Spleen (tissue), 11 donors: ENCODE measurements around the gene SMO. TPM values are rescaled to one million over a fixed set of nuclear protein-coding genes. Genes with fewer than 3 reads are reported as not detected.
"Not testable (repeated sequence)": the region's sequence is repeated elsewhere in the genome, so short reads cannot be mapped to it uniquely, and the experiment has no call there.

Source experiments
- DNase-seq: peaks from one replicate; pipeline ENCODE4 v3.0.0-alpha.2; 2020
- H3K27ac ChIP-seq, 8 donors: fragments of 200-600 bp; sonication (generic) in 7 of 8; 1 replicate in 4 of 8; 2 replicates in 4 of 8; pipeline versions ENCODE4 v1.5.0 to v1.8.0; 2016 to 2021; ENCODE audit warnings: inconsistent platforms in 4 of 8, mild to moderate bottlenecking in 4 of 8, moderate library complexity in 1 of 8
- H3K27me3 ChIP-seq, 7 donors: fragments of 200-600 bp; sonication (generic) in 6 of 7; replicated peaks in 1 of 7; 1 replicate in 4 of 7; 2 replicates in 3 of 7; pipeline versions ENCODE4 v1.5.0 to v1.8.0; 2016 to 2021; ENCODE audit warnings: inconsistent platforms in 3 of 7, mild to moderate bottlenecking in 1 of 7
- H3K36me3 ChIP-seq, 6 donors: fragments of 200-600 bp; sonication (generic) in 5 of 6; 1 replicate in 4 of 6; 2 replicates in 2 of 6; pipeline versions ENCODE4 v1.5.0 to v1.8.0; 2016 to 2021; ENCODE audit warnings: inconsistent platforms in 2 of 6
- H3K4me1 ChIP-seq, 6 donors: fragments of 200-600 bp; sonication (generic) in 5 of 6; 1 replicate in 3 of 6; 2 replicates in 3 of 6; pipeline versions ENCODE4 v1.5.0 to v1.8.0; 2016 to 2021; ENCODE audit warnings: inconsistent platforms in 3 of 6
- H3K4me3 ChIP-seq, 8 donors: fragments of 200-600 bp; sonication (generic) in 7 of 8; 1 replicate in 4 of 8; 2 replicates in 4 of 8; pipeline versions ENCODE4 v1.5.0 to v1.8.0; 2016 to 2021; ENCODE audit warnings: inconsistent platforms in 4 of 8, mild to moderate bottlenecking in 4 of 8, moderate library complexity in 2 of 8
- H3K9me3 ChIP-seq, 8 donors: fragments of 200-600 bp; sonication (generic) in 7 of 8; 1 replicate in 4 of 8; 2 replicates in 4 of 8; pipeline versions ENCODE4 v1.5.0 to v1.8.0; 2016 to 2021; ENCODE audit warnings: inconsistent platforms in 4 of 8
- POLR2A ChIP-seq, 3 donors: fragments of 450-650 bp; IDR thresholded peaks; one replicate each; pipeline ENCODE4 v1.5.1; 2017; ENCODE audit warnings: antibody characterized with exemption in 3 of 3, mild to moderate bottlenecking in 1 of 3
- POLR2AphosphoS5 ChIP-seq, 3 donors: sonication (generic); formaldehyde crosslinking; IDR thresholded peaks; one replicate each; pipeline ENCODE4 v1.5.1; 2017; ENCODE audit warnings: antibody characterized with exemption in 3 of 3
- WGBS, 5 donors: extraction: QIAGEN DNeasy Blood & Tissue Kit in 3 of 5; methylation state at CpG; one replicate each; pipeline versions ENCODE4 v1.1.5 to v1.1.7; 2013 to 2018; 5-methylcytosine and 5-hydroxymethylcytosine counted together
- intact Hi-C: fragments of 100-400 bp; cut with DNase I; formaldehyde crosslinking; loops from one replicate; pipeline ENCODE4 v1.15.0; 2023; ENCODE audit warnings: low total_unique reads
- polyA plus RNA-seq, 3 donors: library from polyadenylated mRNA; stranded (reverse); fragments of 200-250 nt; gene quantifications; one replicate each; pipeline ENCODE4 v1.2.1, GENCODE V29; 2013
- total RNA-seq, 7 donors: library from RNA; depleted of rRNA in 3 of 7; stranded (reverse); fragments of >200 nt in 3 of 7; fragmentation: NEBNext Ultra II Directional in 4 of 7; extraction: Animal tissue kit (Norgen Biotek cat#: 25700) in 4 of 7; gene quantifications; one replicate each; pipeline versions ENCODE4 v1.1.0 to v1.2.1, GENCODE V29; 2016 to 2021
- TF ChIP-seq, protein P1 (sequence below), 11 experiments: fragments of 200-600 bp in 7 of 11; fragments of 450-650 bp in 4 of 11; sonication (generic) in 4 of 11; IDR thresholded peaks in 8 of 11; conservative IDR thresholded peaks in 3 of 11; 1 replicate in 7 of 11; 2 replicates in 4 of 11; pipeline versions ENCODE4 v1.4.0 to v1.8.0; 2016 to 2021; ENCODE audit warnings: antibody characterized with exemption in 11 of 11, inconsistent platforms in 4 of 11, mild to moderate bottlenecking in 1 of 11
- donor health status: healthy with polysubstance abuse.
- donor health status: DM: no; HTN: no; CAD: no; lungs with moderate emphysema.
- donor health status: DM: no; HTN: no; CAD: no.
- donor health status: Bipolar disorder and iron deficiency.
- donor health status: healthy.
- donor health status: DM: no; HTN: no; CAD: no.
- donor health status: DM: yes; HTN: yes; CAD: no.

SMO gene
- total and polyA plus RNA-seq, 10 donors, result 1.4 to 4.7 (median 2.8) TPM

DNA sequence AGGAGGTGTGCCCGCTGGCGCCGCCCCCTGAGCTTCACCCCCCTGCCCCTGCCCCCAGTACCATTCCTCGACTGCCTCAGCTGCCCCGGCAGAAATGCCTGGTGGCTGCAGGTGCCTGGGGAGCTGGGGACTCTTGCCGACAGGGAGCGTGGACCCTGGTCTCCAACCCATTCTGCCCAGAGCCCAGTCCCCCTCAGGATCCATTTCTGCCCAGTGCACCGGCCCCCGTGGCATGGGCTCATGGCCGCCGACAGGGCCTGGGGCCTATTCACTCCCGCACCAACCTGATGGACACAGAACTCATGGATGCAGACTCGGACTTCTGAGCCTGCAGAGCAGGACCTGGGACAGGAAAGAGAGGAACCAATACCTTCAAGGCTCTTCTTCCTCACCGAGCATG, 23.7 kb downstream of the SMO start:
- Histone ChIP-seq H3K4me1 (peaks cover 0 to 6% (median 0%) of the 10 kb centered on the region in 6 donors), H3K36me3 (no peaks in the 10 kb centered on the region), H3K27ac (no peak overlapping the region), H3K4me3 (no peak overlapping the region), H3K27me3 (no peaks in the 10 kb centered on the region), H3K9me3 (no peaks in the 10 kb centered on the region)
- DNase-seq, result no peak
- 83 to 97% (median 88%) methylated on average over 8 to 14 of the region's 14 CpGs for WGBS, 5 donors
- intact Hi-C loops, result no loop called here
- TF ChIP-seq POLR2A (IDR thresholded peaks at IDR 0.05), result no peak
- TF ChIP-seq POLR2AphosphoS5 (IDR thresholded peaks at IDR 0.05), result no peak
- TF ChIP-seq, protein P1, sequence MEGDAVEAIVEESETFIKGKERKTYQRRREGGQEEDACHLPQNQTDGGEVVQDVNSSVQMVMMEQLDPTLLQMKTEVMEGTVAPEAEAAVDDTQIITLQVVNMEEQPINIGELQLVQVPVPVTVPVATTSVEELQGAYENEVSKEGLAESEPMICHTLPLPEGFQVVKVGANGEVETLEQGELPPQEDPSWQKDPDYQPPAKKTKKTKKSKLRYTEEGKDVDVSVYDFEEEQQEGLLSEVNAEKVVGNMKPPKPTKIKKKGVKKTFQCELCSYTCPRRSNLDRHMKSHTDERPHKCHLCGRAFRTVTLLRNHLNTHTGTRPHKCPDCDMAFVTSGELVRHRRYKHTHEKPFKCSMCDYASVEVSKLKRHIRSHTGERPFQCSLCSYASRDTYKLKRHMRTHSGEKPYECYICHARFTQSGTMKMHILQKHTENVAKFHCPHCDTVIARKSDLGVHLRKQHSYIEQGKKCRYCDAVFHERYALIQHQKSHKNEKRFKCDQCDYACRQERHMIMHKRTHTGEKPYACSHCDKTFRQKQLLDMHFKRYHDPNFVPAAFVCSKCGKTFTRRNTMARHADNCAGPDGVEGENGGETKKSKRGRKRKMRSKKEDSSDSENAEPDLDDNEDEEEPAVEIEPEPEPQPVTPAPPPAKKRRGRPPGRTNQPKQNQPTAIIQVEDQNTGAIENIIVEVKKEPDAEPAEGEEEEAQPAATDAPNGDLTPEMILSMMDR (IDR thresholded peaks at IDR 0.05 in 8 of 11, conservative IDR thresholded peaks at IDR 0.05 in 3 of 11), result no peak

DNA sequence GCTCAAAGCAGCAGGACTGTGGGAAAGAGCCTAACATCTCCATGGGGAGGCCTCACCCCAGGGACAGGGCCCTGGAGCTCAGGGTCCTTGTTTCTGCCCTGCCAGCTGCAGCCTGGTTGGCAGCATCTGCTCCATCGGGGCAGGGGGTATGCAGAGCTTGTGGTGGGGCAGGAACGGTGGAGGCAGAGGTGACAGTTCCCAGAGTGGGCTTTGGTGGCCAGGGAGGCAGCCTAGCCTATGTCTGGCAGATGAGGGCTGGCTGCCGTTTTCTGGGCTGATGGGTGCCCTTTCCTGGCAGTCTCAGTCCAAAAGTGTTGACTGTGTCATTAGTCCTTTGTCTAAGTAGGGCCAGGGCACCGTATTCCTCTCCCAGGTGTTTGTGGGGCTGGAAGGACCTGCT, 24.2 kb downstream of the SMO start:
- 86 to 94% (median 89%) methylated on average over 4 of the region's 4 CpGs for WGBS, 5 donors
- Histone ChIP-seq H3K4me3 (no peak overlapping the region), H3K36me3 (no peaks in the 10 kb centered on the region), H3K27me3 (peaks cover 0 to 4% (median 0%) of the 10 kb centered on the region in 7 donors), H3K27ac (no peak overlapping the region), H3K4me1 (peaks cover 0 to 6% (median 0%) of the 10 kb centered on the region in 6 donors), H3K9me3 (no peaks in the 10 kb centered on the region)
- DNase-seq, result no peak
- intact Hi-C loops, result no loop called here
- TF ChIP-seq, protein P1 (IDR thresholded peaks at IDR 0.05 in 8 of 11, conservative IDR thresholded peaks at IDR 0.05 in 3 of 11), result no peak
- TF ChIP-seq POLR2AphosphoS5 (IDR thresholded peaks at IDR 0.05) (no peak), POLR2A (IDR thresholded peaks at IDR 0.05) (no peak)

DNA sequence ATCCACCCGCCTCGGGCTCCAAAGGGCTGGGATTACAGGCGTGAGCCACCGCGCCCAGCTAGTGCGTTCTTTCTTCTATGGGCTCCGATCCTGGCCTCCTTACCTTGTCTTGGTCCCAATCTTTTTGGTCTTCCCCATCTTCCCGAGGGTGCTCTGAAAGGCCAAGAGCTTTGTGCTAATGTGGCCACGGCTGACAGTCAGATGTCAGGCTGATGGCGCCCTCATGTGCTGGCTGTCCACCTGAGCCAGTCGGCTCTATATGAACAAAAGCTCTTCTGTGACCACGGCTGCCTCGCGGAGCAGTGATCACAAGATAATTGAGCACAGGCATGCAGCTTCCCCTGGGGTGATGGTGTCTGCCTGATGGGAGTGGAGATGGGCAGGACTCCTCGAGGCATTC, 25.4 kb downstream of the SMO start:
- Histone ChIP-seq H3K27ac (no peak overlapping the region), H3K27me3 (peaks cover 0 to 12% (median 0%) of the 10 kb centered on the region in 7 donors), H3K4me1 (peaks cover 0 to 13% (median 6%) of the 10 kb centered on the region in 6 donors), H3K4me3 (no peak overlapping the region), H3K9me3 (no peaks in the 10 kb centered on the region), H3K36me3 (no peaks in the 10 kb centered on the region)
- no peak for DNase-seq
- intact Hi-C loops, result no loop called here
- WGBS, 5 donors, result 74 to 76% (median 75%) methylated on average over 15 of the region's 15 CpGs
- TF ChIP-seq POLR2A (IDR thresholded peaks at IDR 0.05), result no peak
- no peak for TF ChIP-seq POLR2AphosphoS5 (IDR thresholded peaks at IDR 0.05)
- TF ChIP-seq, protein P1 (IDR thresholded peaks at IDR 0.05 in 8 of 11, conservative IDR thresholded peaks at IDR 0.05 in 3 of 11), result no peak

DNA sequence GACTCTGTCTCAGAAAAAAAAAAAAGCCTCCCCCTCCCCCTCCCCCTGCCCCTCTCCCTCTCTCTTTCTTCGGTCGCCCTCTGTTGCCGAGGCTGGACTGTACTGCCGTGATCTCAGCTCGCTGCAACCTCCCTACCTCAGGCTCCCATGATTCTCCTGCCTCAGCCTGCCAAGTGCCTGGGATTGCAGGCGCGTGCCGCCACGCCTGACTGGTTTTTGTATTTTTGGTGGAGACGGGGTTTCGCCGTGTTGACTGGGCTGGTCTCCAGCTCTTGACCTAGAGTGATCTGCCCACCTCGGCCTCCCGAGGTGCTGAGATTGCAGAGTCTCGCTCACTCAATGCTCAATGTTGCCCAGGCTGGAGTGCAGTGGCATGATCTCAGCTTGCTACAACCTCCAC, 27.3 kb downstream of the SMO start:
- intact Hi-C loops, H3K36me3 ChIP-seq, H3K4me3 ChIP-seq, H3K27ac ChIP-seq, H3K4me1 ChIP-seq, DNase-seq, H3K9me3 ChIP-seq: not testable (repeated sequence)
- WGBS, 5 donors, result 95 to 98% (median 97%) methylated on average over 12 to 15 of the region's 15 CpGs
- peaks cover 0 to 12% (median 0%) of the 10 kb centered on the region in 7 donors for H3K27me3 ChIP-seq

DNA sequence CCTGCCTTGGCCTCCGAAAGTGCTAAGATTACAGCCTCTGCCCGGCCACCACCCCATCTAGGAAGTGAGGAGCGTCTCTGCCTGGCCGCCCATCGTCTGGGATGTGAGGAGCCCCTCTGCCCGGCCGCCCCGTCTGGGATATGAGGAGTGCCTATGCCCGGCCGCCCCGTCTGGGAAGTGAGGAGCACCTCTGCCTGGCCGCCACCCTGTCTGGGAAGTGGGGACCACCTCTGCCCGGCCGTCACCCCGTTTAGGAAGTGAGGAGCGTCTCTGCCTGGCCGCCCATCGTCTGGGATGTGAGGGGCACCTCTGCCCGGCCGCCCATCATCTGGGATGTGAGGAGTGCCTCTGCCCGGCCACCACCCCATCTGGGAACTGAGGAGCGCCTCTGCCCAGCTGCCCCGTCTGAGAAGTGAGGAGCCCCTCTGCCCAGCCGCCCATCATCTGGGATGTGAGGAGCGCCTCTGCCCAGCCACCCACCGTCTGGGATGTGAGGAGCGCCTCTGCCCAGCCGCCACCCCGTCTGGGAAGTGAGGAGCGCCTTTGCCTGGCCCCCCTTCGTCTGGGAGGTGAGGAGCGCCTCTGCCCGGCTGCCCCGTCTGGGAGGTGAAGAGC, 27.8 kb downstream of the SMO start:
- DNase-seq, H3K36me3 ChIP-seq, H3K27ac ChIP-seq, H3K4me3 ChIP-seq, intact Hi-C loops, H3K4me1 ChIP-seq, H3K9me3 ChIP-seq: not testable (repeated sequence)
- peaks cover 0 to 12% (median 0%) of the 10 kb centered on the region in 7 donors for H3K27me3 ChIP-seq
- whole genome bisulfite sequencing, 5 donors, result 91 to 97% (median 95%) methylated on average over 26 to 34 of the region's 34 CpGs

DNA sequence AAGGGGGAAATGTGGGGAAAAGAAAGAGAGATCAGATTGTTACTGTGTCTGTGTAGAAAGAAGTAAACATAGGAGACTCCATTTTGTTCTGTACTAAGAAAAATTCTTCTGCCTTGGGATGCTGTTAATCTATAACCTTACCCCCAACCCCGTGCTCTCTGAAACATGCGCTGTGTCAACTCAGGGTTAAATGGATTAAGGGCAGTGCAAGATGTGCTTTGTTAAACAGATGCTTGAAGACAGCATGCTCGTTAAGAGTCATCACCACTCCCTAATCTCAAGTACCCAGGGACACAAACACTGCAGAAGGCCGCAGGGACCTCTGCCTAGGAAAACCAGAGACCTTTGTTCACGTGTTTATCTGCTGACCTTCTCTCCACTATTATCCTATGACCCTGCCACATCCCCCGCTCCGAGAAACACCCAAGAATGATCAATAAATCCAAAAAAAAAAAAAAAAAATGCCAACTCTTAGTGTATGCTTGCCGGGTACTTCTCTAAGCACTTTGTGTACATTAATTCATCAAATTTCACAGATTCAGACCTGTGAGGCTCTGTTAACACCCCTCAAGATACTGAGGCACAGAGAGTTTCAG, 28.5 kb downstream of the SMO start:
- H3K36me3 ChIP-seq, H3K27ac ChIP-seq, H3K9me3 ChIP-seq, DNase-seq, H3K4me3 ChIP-seq, intact Hi-C loops: not testable (repeated sequence)
- WGBS, 5 donors, result 75 to 81% (median 78%) methylated on average over 7 to 8 of the region's 8 CpGs
- Histone ChIP-seq H3K4me1 (peaks cover 0 to 13% (median 10%) of the 10 kb centered on the region in 6 donors), H3K27me3 (peaks cover 0 to 12% (median 0%) of the 10 kb centered on the region in 7 donors)
